ENCODE data around the gene DNHD1. TPM values are rescaled to one million over a fixed set of nuclear protein-coding genes. Genes with fewer than 3 reads are reported as not detected.

The DNHD1 gene
- polyA plus RNA-seq, 3 donors from 2014 or later = 0.74 to 1.3 (median 0.86) TPM

- Mint-ChIP-seq H3K27me3 (ENCODE audit: low read depth in 3 of 3) (peaks cover 0 to 10% (median 5%) of the 10 kb centered on the region in 3 donors), H3K4me3 (peak overlapping the region; percentile 88 to 96 (median 90)), H3K27ac (peak overlapping the region in 2 of 6 donors; percentile 96), H3K9me3 (no peaks in the 10 kb centered on the region), H3K36me3 (peaks cover 12 to 31% (median 23%) of the 10 kb centered on the region in 3 donors), H3K4me1 (peaks cover 28 to 29% of the 10 kb centered on the region in 2 donors)
- no peak for DNase-seq
These were observed 114.8 kb downstream of the DNHD1 start for GRCh38 chr11:6611963-6612212.

GRCh38 chr11:6612213-6613041, 115.3 kb downstream of the DNHD1 start, which contains the start of gene TAF10:
TSS of gene TAF10 (minus strand) at chr11:6612216. CDS start at chr11:6612189, 27 bp downstream.
- Mint-ChIP-seq H3K9me3 (no peaks in the 10 kb centered on the region), H3K27me3 (ENCODE audit: low read depth in 3 of 3) (peaks cover 0 to 10% (median 5%) of the 10 kb centered on the region in 3 donors), H3K4me3 (peak within 1 kb of the TSS; percentile 88 to 96 (median 90)), H3K4me1 (peaks cover 28 to 29% of the 10 kb centered on the region in 2 donors), H3K36me3 (peaks cover 12 to 30% (median 21%) of the 10 kb centered on the region in 3 donors), H3K27ac (peak within 1 kb of the TSS in 2 of 6 donors; percentile 96)
- peak; percentile 94 to 96 (median 95) for DNase-seq

DNA sequence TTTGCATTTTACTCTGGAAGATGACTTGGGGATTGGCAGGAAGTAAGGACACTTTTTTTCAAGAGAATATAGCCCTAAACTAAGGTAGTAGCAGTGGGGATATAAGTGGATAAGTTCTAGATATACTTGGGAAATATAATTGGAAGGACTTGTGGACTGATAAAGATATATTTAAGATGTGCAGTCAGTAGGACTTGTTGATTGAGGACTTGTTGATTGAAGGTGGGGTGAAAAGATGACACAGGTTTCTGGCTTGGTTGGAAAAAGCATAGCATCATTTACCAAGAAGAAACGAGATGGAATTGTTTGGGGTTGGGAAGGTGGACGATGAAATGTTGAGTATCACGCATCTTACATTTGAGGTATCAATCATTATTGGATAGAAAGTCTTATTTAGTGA, 116.4 kb downstream of the DNHD1 start:
- no peak for DNase-seq
- Mint-ChIP-seq H3K27ac (no peak overlapping the region), H3K4me3 (no peak overlapping the region), H3K27me3 (ENCODE audit: low read depth in 3 of 3) (peaks cover 0 to 12% (median 5%) of the 10 kb centered on the region in 3 donors), H3K9me3 (no peaks in the 10 kb centered on the region), H3K4me1 (peaks cover 28 to 29% of the 10 kb centered on the region in 2 donors), H3K36me3 (peaks cover 8 to 23% (median 17%) of the 10 kb centered on the region in 3 donors)

DNA sequence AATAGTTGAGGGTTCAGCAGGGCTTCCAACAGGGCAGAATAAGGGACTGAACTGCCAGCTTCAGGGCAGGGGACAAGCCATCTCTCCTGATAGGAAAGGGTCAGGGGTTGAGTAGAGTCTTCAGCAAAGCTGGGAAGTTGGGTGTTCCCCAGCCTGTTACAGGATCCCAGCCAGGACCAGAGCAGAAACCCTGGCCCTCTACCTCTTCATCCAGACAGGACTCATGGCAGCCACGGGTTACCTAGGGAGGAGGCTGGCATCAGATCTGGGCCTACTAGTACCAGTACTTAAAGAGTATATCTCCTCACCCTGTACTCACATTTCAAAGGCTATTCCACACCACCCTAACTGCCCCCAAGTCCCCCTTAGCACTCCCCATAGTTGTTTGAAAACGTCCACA, 117.4 kb downstream of the DNHD1 start:
- H3K4me3 Mint-ChIP-seq = no peak overlapping the region

GRCh38 chr11:6615046-6615445, 118.0 kb downstream of the DNHD1 start:
- no peak overlapping the region for H3K4me3 Mint-ChIP-seq

More for the DNA sequence above, 117.4 kb downstream of the DNHD1 start:
- no peak for DNase-seq
- H3K27ac Mint-ChIP-seq = peak overlapping the region in 1 of 6 donors; percentile 67
- H3K27me3 Mint-ChIP-seq (ENCODE audit: low read depth in 3 of 3) = peaks cover 0 to 12% (median 5%) of the 10 kb centered on the region in 3 donors
- no peaks in the 10 kb centered on the region for H3K9me3 Mint-ChIP-seq
- peaks cover 7 to 21% (median 16%) of the 10 kb centered on the region in 3 donors for H3K36me3 Mint-ChIP-seq
- peaks cover 25 to 28% of the 10 kb centered on the region in 2 donors for H3K4me1 Mint-ChIP-seq

GRCh38 chr11:6615882-6616585, 119.0 kb downstream of the DNHD1 start:
- DNase-seq = no peak
- Mint-ChIP-seq H3K27me3 (ENCODE audit: low read depth in 3 of 3) (peaks cover 0 to 10% (median 2%) of the 10 kb centered on the region in 3 donors), H3K36me3 (peaks cover 0 to 10% (median 8%) of the 10 kb centered on the region in 3 donors), H3K4me1 (peaks cover 13 to 16% of the 10 kb centered on the region in 2 donors), H3K27ac (peak overlapping the region in 5 of 6 donors; percentile 60 to 82 (median 62)), H3K4me3 (peak overlapping the region in 3 of 5 donors; percentile 41 to 68 (median 48)), H3K9me3 (no peaks in the 10 kb centered on the region)

More at GRCh38 chr11:6615046-6615445, 118.0 kb downstream of the DNHD1 start:
- DNase-seq = no peak
- peaks cover 0 to 12% (median 3%) of the 10 kb centered on the region in 3 donors for H3K27me3 Mint-ChIP-seq (ENCODE audit: low read depth in 3 of 3)
- peak overlapping the region in 4 of 6 donors; percentile 25 to 88 (median 56) for H3K27ac Mint-ChIP-seq
- peaks cover 21 to 22% of the 10 kb centered on the region in 2 donors for H3K4me1 Mint-ChIP-seq
- no peaks in the 10 kb centered on the region for H3K9me3 Mint-ChIP-seq
- H3K36me3 Mint-ChIP-seq = peaks cover 1 to 15% (median 10%) of the 10 kb centered on the region in 3 donors

DNA sequence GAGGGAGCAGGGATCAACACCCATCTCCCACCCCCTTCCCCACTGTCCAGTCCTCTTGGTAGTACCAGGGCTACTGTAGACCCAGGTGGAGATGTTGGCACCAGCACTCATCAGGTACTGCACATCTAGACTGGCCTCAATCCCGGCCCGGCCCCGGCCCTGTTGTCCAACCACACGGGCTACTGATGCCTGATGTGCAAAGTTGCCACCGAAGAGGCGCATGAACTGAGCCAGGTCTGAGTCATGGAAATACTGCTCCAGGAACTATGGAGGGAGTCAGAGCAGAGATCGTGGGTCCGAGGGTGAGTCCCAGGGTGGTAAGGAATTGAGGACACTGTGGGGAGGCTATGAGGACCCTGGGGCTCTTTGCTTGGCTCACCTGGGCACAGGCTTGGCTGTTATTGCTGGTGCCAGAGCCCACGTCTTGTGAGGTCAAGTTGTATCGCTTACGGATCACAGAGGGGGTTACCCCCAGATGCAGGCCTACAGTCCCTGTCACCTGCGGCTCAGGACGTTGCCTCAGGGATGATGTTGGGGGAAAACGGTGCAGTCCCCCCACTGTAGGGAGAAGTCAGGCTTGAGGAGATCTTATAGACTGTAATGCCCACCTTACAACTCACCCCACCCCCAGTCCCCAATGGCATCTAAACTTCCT, 119.6 kb downstream of the DNHD1 start:
- H3K4me3 Mint-ChIP-seq = peak overlapping the region in 2 of 5 donors; percentile 18 to 38
- peaks cover 6 to 10% of the 10 kb centered on the region in 2 donors for H3K4me1 Mint-ChIP-seq
- peak overlapping the region in 4 of 6 donors; percentile 37 to 82 (median 60) for H3K27ac Mint-ChIP-seq
- H3K36me3 Mint-ChIP-seq = peaks cover 0 to 10% (median 8%) of the 10 kb centered on the region in 3 donors
- H3K9me3 Mint-ChIP-seq = no peaks in the 10 kb centered on the region
- peaks cover 0 to 3% (median 0%) of the 10 kb centered on the region in 3 donors for H3K27me3 Mint-ChIP-seq (ENCODE audit: low read depth in 3 of 3)
- no peak for DNase-seq

GRCh38 chr11:6617315-6617781, 120.3 kb downstream of the DNHD1 start:
- Mint-ChIP-seq H3K27me3 (ENCODE audit: low read depth in 3 of 3) (peaks cover 0 to 3% (median 0%) of the 10 kb centered on the region in 3 donors), H3K27ac (peak overlapping the region in 1 of 6 donors; percentile 32), H3K36me3 (peaks cover 0 to 10% (median 8%) of the 10 kb centered on the region in 3 donors), H3K9me3 (no peaks in the 10 kb centered on the region), H3K4me1 (peaks cover 6 to 10% of the 10 kb centered on the region in 2 donors), H3K4me3 (peak overlapping the region in 1 of 5 donors; percentile 54)
- no peak for DNase-seq

DNA sequence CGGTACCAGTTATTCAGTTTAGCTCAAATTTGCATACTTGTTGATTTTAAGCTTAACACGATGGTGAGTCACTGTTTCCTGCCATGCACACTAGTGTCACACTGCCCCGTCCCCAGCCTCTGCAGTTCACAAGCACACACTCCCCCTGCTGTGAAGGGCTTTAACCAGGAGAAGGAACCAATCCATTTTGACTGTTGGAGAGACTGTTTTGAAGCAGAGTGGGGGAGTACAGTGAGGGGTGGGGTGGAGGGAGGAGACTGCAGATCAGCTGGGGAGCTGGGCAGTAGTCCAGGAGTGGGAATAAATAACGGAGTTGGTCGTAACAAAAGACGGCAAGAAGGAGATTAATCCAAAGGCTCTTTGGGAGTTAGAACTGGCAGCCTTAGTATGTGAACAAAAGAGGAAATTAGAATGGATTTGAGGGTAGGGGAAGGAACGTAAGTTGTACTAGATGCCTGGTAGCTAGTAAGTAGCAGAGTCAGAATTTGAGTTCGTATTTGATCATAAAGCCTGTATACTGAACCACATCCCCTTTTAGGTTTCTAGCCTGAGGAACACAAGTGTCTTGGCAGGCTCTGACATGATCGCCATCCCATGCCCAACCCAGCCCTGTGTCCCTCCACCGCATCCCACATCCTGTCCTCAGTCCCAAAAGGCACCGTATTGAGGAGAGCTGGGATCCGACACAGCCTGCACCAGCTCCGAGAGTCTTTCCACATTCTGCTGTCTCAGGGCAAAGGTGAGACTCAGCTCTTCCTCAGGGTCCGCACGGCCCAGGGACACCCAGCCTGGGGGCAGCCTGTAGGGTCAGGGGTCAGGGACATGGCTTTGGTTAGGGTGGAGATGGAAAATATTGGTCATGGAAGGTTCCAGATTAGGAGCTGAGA, 121.3 kb downstream of the DNHD1 start:
- Mint-ChIP-seq H3K4me1 (peaks cover 6 to 10% of the 10 kb centered on the region in 2 donors), H3K27ac (no peak overlapping the region), H3K4me3 (no peak overlapping the region), H3K9me3 (no peaks in the 10 kb centered on the region), H3K36me3 (peaks cover 0 to 10% (median 8%) of the 10 kb centered on the region in 3 donors), H3K27me3 (ENCODE audit: low read depth in 3 of 3) (peaks cover 0 to 3% (median 0%) of the 10 kb centered on the region in 3 donors)
- DNase-seq = peak; percentile 58 to 67 (median 62)

DNA sequence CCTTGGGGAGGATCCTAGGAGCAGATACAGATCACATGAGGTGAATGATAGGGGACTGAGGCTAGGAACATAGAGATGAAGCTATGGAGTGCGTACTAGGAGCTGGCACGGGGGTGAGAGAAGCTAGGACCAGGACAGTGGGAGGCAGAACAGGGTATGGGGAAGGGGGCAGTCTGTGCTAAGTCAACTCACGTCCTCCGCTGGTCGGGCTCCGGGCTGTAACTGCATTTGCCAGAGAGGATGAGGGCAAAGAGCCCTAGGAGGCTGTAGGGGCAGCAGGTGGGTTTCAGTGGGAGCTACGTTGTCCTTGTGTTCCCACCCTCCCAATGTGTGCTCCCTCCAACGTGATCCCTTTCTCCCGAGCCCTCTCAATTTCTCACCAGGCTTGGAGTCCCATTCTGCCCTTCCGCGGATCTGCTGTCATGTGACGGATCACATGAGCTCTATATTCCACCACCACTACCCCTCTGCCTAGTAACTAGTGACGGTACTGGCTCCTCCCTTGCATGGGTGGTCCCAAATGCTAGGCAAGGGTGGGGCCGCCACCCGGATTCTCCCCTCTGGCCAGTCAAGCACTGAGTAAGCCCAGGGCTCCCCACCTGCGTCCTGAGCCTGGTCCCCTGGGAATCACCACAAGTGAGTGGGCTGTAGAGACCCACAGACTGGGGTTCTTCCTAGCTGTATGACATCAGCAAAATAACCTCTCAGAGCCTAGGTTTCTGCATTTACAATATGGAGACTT, 122.1 kb downstream of the DNHD1 start, which contains the start of gene TPP1:
Gene TPP1 (minus strand): TSS at position 419 of the 742 bp plus-strand sequence. CDS start 22 bp downstream, at position 397.
- Mint-ChIP-seq H3K4me1 (peaks cover 6 to 10% of the 10 kb centered on the region in 2 donors), H3K4me3 (no peak within 1 kb of the TSS), H3K27me3 (ENCODE audit: low read depth in 3 of 3) (peaks cover 0 to 3% (median 0%) of the 10 kb centered on the region in 3 donors), H3K36me3 (peaks cover 0 to 10% (median 8%) of the 10 kb centered on the region in 3 donors), H3K9me3 (no peaks in the 10 kb centered on the region), H3K27ac (no peak within 1 kb of the TSS)
- DNase-seq = peak; percentile 91 to 93 (median 92)

GRCh38 chr11:6620636-6621035, 123.6 kb downstream of the DNHD1 start:
- peaks cover 0 to 5% (median 5%) of the 10 kb centered on the region in 3 donors for H3K36me3 Mint-ChIP-seq
- peaks cover 6 to 9% of the 10 kb centered on the region in 2 donors for H3K4me1 Mint-ChIP-seq

More at GRCh38 chr11:6620636-6621035, 123.6 kb downstream of the DNHD1 start:
- no peak for DNase-seq
- H3K27ac Mint-ChIP-seq = no peak overlapping the region
- no peaks in the 10 kb centered on the region for H3K9me3 Mint-ChIP-seq
- no peak overlapping the region for H3K4me3 Mint-ChIP-seq
- H3K27me3 Mint-ChIP-seq (ENCODE audit: low read depth in 3 of 3) = peaks cover 0 to 3% (median 0%) of the 10 kb centered on the region in 3 donors

Measured in immature natural killer cell (primary cell).